Sigmoid colon (tissue), 3 donors: ENCODE measurements around the gene RPS5.

Experiments
- CTCF ChIP-seq, 4 experiments: fragments of 450-650 bp in 3 of 4; fragments of 200-600 bp in 1 of 4; IDR thresholded peaks; one replicate each; pipeline ENCODE4 v1.5.1; 2016 to 2019; ENCODE audit warnings: antibody characterized with exemption in 4 of 4, mild to moderate bottlenecking in 3 of 4, moderate library complexity in 2 of 4
- POLR2A ChIP-seq, 2 donors: fragments of 450-650 bp; IDR thresholded peaks; one replicate each; pipeline ENCODE4 v1.6.1; 2016; ENCODE audit warnings: antibody characterized with exemption in 2 of 2, mild to moderate bottlenecking in 2 of 2, moderate library complexity in 2 of 2

- TF ChIP-seq CTCF (IDR thresholded peaks at IDR 0.05): no peak
- TF ChIP-seq POLR2A (IDR thresholded peaks at IDR 0.05): no peak
Observed at GRCh38 chr19:58398087-58398486, 11.0 kb downstream of the RPS5 start.
